Peyer's patch (tissue), 4 donors: ENCODE measurements around the gene NHSL1. TPM values are rescaled to one million over a fixed set of nuclear protein-coding genes. Genes with fewer than 3 reads are reported as not detected.

Experiments
- DNase-seq, 3 donors: peaks; one replicate each; pipeline ENCODE4 v3.0.0-alpha.2; 2017 to 2019
- H3K27ac ChIP-seq, 4 donors: fragments of 200-600 bp; sonication (generic); one replicate each; pipeline ENCODE4 v1.5.1; 2016 to 2019
- H3K27me3 ChIP-seq, 2 donors: fragments of 200-600 bp; sonication (generic); one replicate each; pipeline ENCODE4 v1.5.1; 2019
- H3K36me3 ChIP-seq, 3 donors: fragments of 200-600 bp; sonication (generic); one replicate each; pipeline ENCODE4 v1.5.1; 2016 to 2019
- H3K4me1 ChIP-seq, 4 donors: fragments of 200-600 bp; sonication (generic); one replicate each; pipeline ENCODE4 v1.5.1; 2016 to 2019
- H3K4me3 ChIP-seq, 4 donors: fragments of 200-600 bp; sonication (generic); 1 replicate in 3 of 4; 2 replicates in 1 of 4; pipeline ENCODE4 v1.5.1; 2016 to 2019; ENCODE audit warnings: mild to moderate bottlenecking in 1 of 4
- H3K9me3 ChIP-seq, 4 donors: fragments of 200-600 bp; sonication (generic); one replicate each; pipeline ENCODE4 v1.5.1; 2016 to 2019; ENCODE audit warnings: mild to moderate bottlenecking in 1 of 4
- CTCF ChIP-seq, 6 experiments: fragments of 450-650 bp in 4 of 6; fragments of 200-600 bp in 2 of 6; sonication (generic) in 1 of 6; IDR thresholded peaks; one replicate each; pipeline ENCODE4 v1.5.1; 2017 to 2019; ENCODE audit warnings: antibody characterized with exemption in 6 of 6, mild to moderate bottlenecking in 3 of 6, moderate library complexity in 1 of 6
- POLR2A ChIP-seq, 2 donors: fragments of 450-650 bp; IDR thresholded peaks; one replicate each; pipeline ENCODE4 v1.5.1; 2017; ENCODE audit warnings: antibody characterized with exemption in 2 of 2, mild to moderate bottlenecking in 2 of 2, moderate library complexity in 2 of 2
- total RNA-seq, 4 donors: library from RNA; depleted of rRNA; stranded (reverse); fragments of >200 nt; gene quantifications; one replicate each; pipeline ENCODE4 v1.1.0, GENCODE V29; 2016

Gene NHSL1
- total RNA-seq, 4 donors from 2014 or later: 48.7 to 187 (median 160) TPM

GRCh38 chr6:138404666-138405337 is 94.5 kb downstream of the NHSL1 start:
- peak; percentile 52 to 69 (median 63) for DNase-seq
- peak overlapping the region; percentile 75 to 96 (median 86) for H3K4me3 ChIP-seq
- H3K4me1 ChIP-seq: peaks cover 0 to 15% (median 0%) of the 10 kb centered on the region in 4 donors
- peaks cover 0 to 40% (median 0%) of the 10 kb centered on the region in 3 donors for H3K36me3 ChIP-seq
- peak overlapping the region; percentile 88 to 96 (median 95) for H3K27ac ChIP-seq
- TF ChIP-seq CTCF (IDR thresholded peaks at IDR 0.05) (no peak), POLR2A (IDR thresholded peaks at IDR 0.05) (no peak)
- no peaks in the 10 kb centered on the region for H3K9me3 ChIP-seq
- H3K27me3 ChIP-seq: no peaks in the 10 kb centered on the region

DNA sequence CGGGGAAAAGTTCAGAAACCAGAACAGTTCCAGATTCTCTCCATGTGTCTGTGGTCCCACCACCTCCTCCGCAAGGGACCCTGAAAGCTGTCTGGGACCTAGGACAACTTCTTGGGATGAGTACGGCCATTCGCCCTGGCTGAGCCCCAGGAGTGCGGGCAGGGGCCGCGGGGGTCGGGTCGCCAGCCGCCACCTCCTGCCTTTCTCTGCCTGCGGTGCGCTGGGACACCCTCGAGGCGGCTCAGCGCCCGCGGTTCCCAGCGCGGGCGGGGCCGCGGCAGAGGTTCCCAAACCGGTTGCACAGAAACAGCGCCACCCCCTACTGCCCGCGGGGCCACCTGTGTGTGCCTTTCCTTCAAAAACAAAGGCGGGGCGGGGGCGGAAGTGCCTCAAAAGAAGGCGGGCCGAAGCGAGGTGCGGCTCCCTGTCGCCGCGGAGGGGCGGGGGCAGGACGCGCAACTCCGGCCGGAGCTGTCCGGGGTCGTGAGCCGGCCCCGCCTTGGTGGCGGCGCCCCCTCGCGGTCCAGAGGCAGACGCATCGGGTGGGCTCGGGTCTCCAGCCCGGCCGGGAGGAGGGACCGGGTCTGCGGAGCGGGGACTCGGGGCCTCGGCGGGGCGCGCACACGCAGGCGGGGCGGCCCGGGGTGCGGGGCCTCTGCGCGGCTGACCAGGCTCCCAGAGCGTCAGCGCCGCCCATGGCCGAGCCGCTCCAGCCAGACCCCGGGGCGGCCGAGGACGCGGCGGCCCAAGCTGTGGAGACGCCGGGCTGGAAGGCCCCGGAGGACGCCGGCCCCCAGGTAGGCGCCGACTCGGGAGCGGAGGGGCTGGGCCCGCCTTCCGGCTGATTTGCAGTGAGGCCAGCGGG is 95.3 kb downstream of the NHSL1 start, which contains the start of gene HEBP2:
Gene HEBP2, plus strand, starts transcription at position 423 of the 865 bp plus-strand sequence. Its CDS starts 273 bp downstream, at position 696.
- DNase-seq: peak; percentile 97 to 98 (median 98)
- H3K36me3 ChIP-seq: peaks cover 0 to 34% (median 0%) of the 10 kb centered on the region in 3 donors
- H3K27me3 ChIP-seq: no peaks in the 10 kb centered on the region
- peaks cover 0 to 15% (median 0%) of the 10 kb centered on the region in 4 donors for H3K4me1 ChIP-seq
- H3K4me3 ChIP-seq: peak within 1 kb of the TSS; percentile 75 to 96 (median 86)
- peak within 1 kb of the TSS; percentile 88 to 96 (median 95) for H3K27ac ChIP-seq
- no peaks in the 10 kb centered on the region for H3K9me3 ChIP-seq
- TF ChIP-seq POLR2A (IDR thresholded peaks at IDR 0.05): peak; percentile 76 to 86
- TF ChIP-seq CTCF (IDR thresholded peaks at IDR 0.05): peak; percentile 4 to 62 (median 45)

- Histone ChIP-seq H3K9me3 (no peaks in the 10 kb centered on the region), H3K27me3 (no peaks in the 10 kb centered on the region), H3K36me3 (peaks cover 0 to 28% (median 0%) of the 10 kb centered on the region in 3 donors), H3K4me1 (peaks cover 0 to 15% (median 0%) of the 10 kb centered on the region in 4 donors), H3K4me3 (peak overlapping the region; percentile 75 to 96 (median 86)), H3K27ac (peak overlapping the region; percentile 88 to 96 (median 95))
- DNase-seq: peak; percentile 55 to 71 (median 69)
- no peak for TF ChIP-seq POLR2A (IDR thresholded peaks at IDR 0.05)
- TF ChIP-seq CTCF (IDR thresholded peaks at IDR 0.05): peak in 2 of 6 experiments; percentile 8 to 28
Measured at GRCh38 chr6:138403324-138403800, 95.9 kb downstream of the NHSL1 start.

- peaks cover 0 to 15% (median 0%) of the 10 kb centered on the region in 4 donors for H3K4me1 ChIP-seq
- H3K27ac ChIP-seq: peak overlapping the region in 3 of 4 donors; percentile 88 to 96 (median 94)
- TF ChIP-seq POLR2A (IDR thresholded peaks at IDR 0.05) (no peak), CTCF (IDR thresholded peaks at IDR 0.05) (no peak)
- H3K9me3 ChIP-seq: no peaks in the 10 kb centered on the region
- peak overlapping the region in 3 of 4 donors; percentile 80 to 96 (median 92) for H3K4me3 ChIP-seq
- no peak for DNase-seq
- H3K27me3 ChIP-seq: no peaks in the 10 kb centered on the region
- peaks cover 0 to 22% (median 0%) of the 10 kb centered on the region in 3 donors for H3K36me3 ChIP-seq
Measured at GRCh38 chr6:138402838-138403187, 96.5 kb downstream of the NHSL1 start.
